Measurements from ENCODE around the gene OPCML. TPM values are rescaled to one million over a fixed set of nuclear protein-coding genes. Genes with fewer than 3 reads are reported as not detected.

OPCML gene
- total and polyA plus RNA-seq, 7 donors = 0.01 to 0.80 (median 0.07) TPM; not detected in 4

GRCh38 chr11:132920451-132921096 is 611.7 kb downstream of the OPCML start:
- Histone ChIP-seq H3K4me3 (no peak overlapping the region), H3K27me3 (ENCODE audit: insufficient read depth in 3 of 3, low read length in 2 of 3) (peaks cover 0 to 4% (median 1%) of the 10 kb centered on the region in 3 donors), H3K27ac (no peak overlapping the region), H3K4me1 (no peaks in the 10 kb centered on the region), H3K36me3 (ENCODE audit: insufficient read depth in 1 of 2, low read depth in 1 of 2) (no peaks in the 10 kb centered on the region), H3K9me3 (no peaks in the 10 kb centered on the region)
- no peak for ATAC-seq
- intact Hi-C loops (cut with DNase I) = no loop called here
- no peak for DNase-seq
- 74 to 81% (median 76%) methylated on average over 20 of the region's 20 CpGs for WGBS, 3 donors
- no peak for TF ChIP-seq CTCF (IDR thresholded peaks at IDR 0.05)

DNA sequence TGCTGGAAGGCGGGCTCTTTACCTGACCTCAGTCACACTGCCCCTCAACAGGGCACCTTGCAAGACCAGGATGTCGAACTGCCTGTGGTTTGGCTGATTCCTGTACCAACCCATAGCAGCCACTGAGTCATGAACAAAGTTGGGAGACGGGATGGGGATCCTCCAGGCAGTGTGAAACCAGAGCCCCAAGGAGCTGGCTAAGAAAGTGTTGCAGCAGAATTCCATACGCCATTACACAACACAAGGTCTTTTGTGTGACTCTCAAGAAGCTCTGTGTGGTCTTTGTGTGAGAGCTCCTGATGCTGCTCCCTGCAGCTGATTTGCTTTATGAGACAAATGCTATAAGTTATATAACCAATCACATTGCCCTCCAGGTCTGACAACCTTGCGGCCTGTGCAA is 617.7 kb downstream of the OPCML start:
- intact Hi-C loops (cut with DNase I) = no loop called here
- Histone ChIP-seq H3K4me3 (no peak overlapping the region), H3K9me3 (no peaks in the 10 kb centered on the region), H3K36me3 (ENCODE audit: insufficient read depth in 1 of 2, low read depth in 1 of 2) (no peaks in the 10 kb centered on the region), H3K27me3 (ENCODE audit: insufficient read depth in 3 of 3, low read length in 2 of 3) (peaks cover 0 to 1% (median 0%) of the 10 kb centered on the region in 3 donors), H3K27ac (no peak overlapping the region), H3K4me1 (no peaks in the 10 kb centered on the region)
- DNase-seq (no peak), ATAC-seq (no peak)
- WGBS, 3 donors = 90 to 96% (median 92%) methylated on average over 5 of the region's 5 CpGs
- no peak for TF ChIP-seq CTCF (IDR thresholded peaks at IDR 0.05)

GRCh38 chr11:132913886-132914285 is 618.4 kb downstream of the OPCML start:
- H3K27me3 ChIP-seq (ENCODE audit: insufficient read depth in 3 of 3, low read length in 2 of 3) = peaks cover 0 to 1% (median 0%) of the 10 kb centered on the region in 3 donors
- H3K9me3 ChIP-seq = no peaks in the 10 kb centered on the region
- no peak for DNase-seq
- no peak for ATAC-seq
- intact Hi-C loops (cut with DNase I) = no loop called here
- H3K36me3 ChIP-seq (ENCODE audit: insufficient read depth in 1 of 2, low read depth in 1 of 2) = no peaks in the 10 kb centered on the region
- 84 to 85% (median 84%) methylated on average over 7 of the region's 7 CpGs for WGBS, 3 donors
- no peak overlapping the region for H3K4me3 ChIP-seq
- no peak overlapping the region for H3K27ac ChIP-seq
- TF ChIP-seq CTCF (IDR thresholded peaks at IDR 0.05) = no peak
- no peaks in the 10 kb centered on the region for H3K4me1 ChIP-seq

DNA sequence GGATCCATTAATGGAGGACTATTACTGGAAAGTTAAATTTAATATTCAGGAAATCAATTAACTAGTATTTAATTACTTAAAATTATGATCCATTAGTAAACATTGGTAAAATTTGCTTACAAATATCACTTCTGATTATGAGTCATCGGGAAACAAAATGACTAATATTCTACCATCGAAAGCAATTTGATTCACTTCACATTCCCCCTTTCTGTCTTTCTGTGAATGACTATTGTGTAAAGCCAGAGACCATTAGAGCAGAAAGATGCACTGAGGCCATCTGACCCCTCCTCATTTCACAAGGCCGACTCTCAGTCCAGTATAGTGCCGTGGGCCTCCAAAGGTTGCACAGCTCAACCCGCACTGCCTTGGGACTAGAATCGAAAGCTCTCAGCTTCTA is 619.0 kb downstream of the OPCML start:
- Histone ChIP-seq H3K27ac (no peak overlapping the region), H3K27me3 (ENCODE audit: insufficient read depth in 3 of 3, low read length in 2 of 3) (peaks cover 0 to 1% (median 0%) of the 10 kb centered on the region in 3 donors), H3K9me3 (no peaks in the 10 kb centered on the region), H3K4me1 (no peaks in the 10 kb centered on the region), H3K36me3 (ENCODE audit: insufficient read depth in 1 of 2, low read depth in 1 of 2) (no peaks in the 10 kb centered on the region), H3K4me3 (no peak overlapping the region)
- WGBS, 3 donors = 79 to 83% (median 82%) methylated on average over 6 of the region's 6 CpGs
- no peak for TF ChIP-seq CTCF (IDR thresholded peaks at IDR 0.05)
- ATAC-seq (no peak), DNase-seq (no peak)
- intact Hi-C loops (cut with DNase I) = no loop called here

- no peaks in the 10 kb centered on the region for H3K4me1 ChIP-seq
- no peaks in the 10 kb centered on the region for H3K27me3 ChIP-seq (ENCODE audit: insufficient read depth in 3 of 3, low read length in 2 of 3)
- intact Hi-C loops (cut with DNase I) = no loop called here
- TF ChIP-seq CTCF (IDR thresholded peaks at IDR 0.05) = no peak
- 20 to 21% (median 20%) methylated on average over 7 of the region's 7 CpGs for WGBS, 3 donors
- no peak for ATAC-seq
- no peaks in the 10 kb centered on the region for H3K36me3 ChIP-seq (ENCODE audit: insufficient read depth in 1 of 2, low read depth in 1 of 2)
- DNase-seq = no peak
- no peak overlapping the region for H3K27ac ChIP-seq
- no peak overlapping the region for H3K4me3 ChIP-seq
- no peaks in the 10 kb centered on the region for H3K9me3 ChIP-seq
Measured at GRCh38 chr11:132911186-132911585, 621.1 kb downstream of the OPCML start.

Data from psoas muscle (tissue), 8 donors.